GM10266 (cell line): ENCODE measurements around the gene ATP8A2.

Experiments
- DNase-seq: peaks from one replicate; pipeline ENCODE4 v3.0.0; 2012; ENCODE audit errors: extremely low spot score
- CTCF ChIP-seq: IDR thresholded peaks from 2 replicates; pipeline ENCODE4 v1.5.1; 2012; ENCODE audit warnings: mild to moderate bottlenecking, low read depth; ENCODE audit not compliant: control insufficient read depth, insufficient read depth; ENCODE audit errors: missing control alignments

The ATP8A2 gene

GRCh38 chr13:25844559-25845434, 473.0 kb downstream of the ATP8A2 start:
- no peak for TF ChIP-seq CTCF
- no peak for DNase-seq

GRCh38 chr13:25846222-25846984, 474.6 kb downstream of the ATP8A2 start:
- no peak for DNase-seq
- TF ChIP-seq CTCF, result no peak

GRCh38 chr13:25847145-25847544, 475.4 kb downstream of the ATP8A2 start:
- DNase-seq, result no peak

GRCh38 chr13:25847635-25848626, 476.2 kb downstream of the ATP8A2 start:
- no peak for DNase-seq
- no peak for TF ChIP-seq CTCF

More at GRCh38 chr13:25847145-25847544, 475.4 kb downstream of the ATP8A2 start:
- TF ChIP-seq CTCF, result no peak

GRCh38 chr13:25848812-25849745, 477.3 kb downstream of the ATP8A2 start:
- DNase-seq, result no peak
- no peak for TF ChIP-seq CTCF

GRCh38 chr13:25857830-25858229, 486.1 kb downstream of the ATP8A2 start:
- no peak for DNase-seq
- no peak for TF ChIP-seq CTCF
